SJSA1 (cell line): Measurements from ENCODE around the gene RAC2. TPM values are rescaled to one million over a fixed set of nuclear protein-coding genes. Genes with fewer than 3 reads are reported as not detected.
A peak's percentile ranks its signal among the peaks of the same experiment; 100 is the strongest.

Experiments used
- DNase-seq, 2 experiments: peaks; one replicate each; pipeline ENCODE4 v3.0.0-alpha.2; 2015 to 2020; ENCODE audit warnings: low spot score in 2 of 2, low read depth in 1 of 2
- H3K27ac ChIP-seq: fragments of 250-450 bp; sonication (Bioruptor Pico); 2 replicates; pipeline ENCODE4 v1.5.1; 2020; ENCODE audit warnings: mild to moderate bottlenecking, moderate library complexity
- H3K27me3 ChIP-seq: fragments of 250-450 bp; sonication (Bioruptor Pico); replicated peaks from 2 replicates; pipeline ENCODE4 v1.5.1; 2020; ENCODE audit warnings: mild to moderate bottlenecking, moderate library complexity
- H3K36me3 ChIP-seq: fragments of 250-450 bp; sonication (Bioruptor Pico); 2 replicates; pipeline ENCODE4 v1.5.1; 2020; ENCODE audit warnings: mild to moderate bottlenecking
- H3K4me1 ChIP-seq: fragments of 250-450 bp; sonication (Bioruptor Pico); replicated peaks from 2 replicates; pipeline ENCODE4 v1.6.1; 2021; ENCODE audit warnings: mild to moderate bottlenecking
- H3K4me3 ChIP-seq: fragments of 250-450 bp; sonication (Bioruptor Pico); 2 replicates; pipeline ENCODE4 v1.5.1; 2020; ENCODE audit warnings: mild to moderate bottlenecking
- H3K9me3 ChIP-seq: fragments of 250-450 bp; sonication (Bioruptor Pico); replicated peaks from 2 replicates; pipeline ENCODE4 v1.5.1; 2020; ENCODE audit warnings: mild to moderate bottlenecking
- total RNA-seq: library from RNA; depleted of rRNA; stranded (reverse); fragments of >200 nt; shearing (Covaris generic); gene quantifications from 2 replicates; pipeline ENCODE4 v1.2.3, GENCODE V29; 2014

Gene RAC2
- total RNA-seq, 1 experiment from 2014 or later = 2.1 TPM

DNA sequence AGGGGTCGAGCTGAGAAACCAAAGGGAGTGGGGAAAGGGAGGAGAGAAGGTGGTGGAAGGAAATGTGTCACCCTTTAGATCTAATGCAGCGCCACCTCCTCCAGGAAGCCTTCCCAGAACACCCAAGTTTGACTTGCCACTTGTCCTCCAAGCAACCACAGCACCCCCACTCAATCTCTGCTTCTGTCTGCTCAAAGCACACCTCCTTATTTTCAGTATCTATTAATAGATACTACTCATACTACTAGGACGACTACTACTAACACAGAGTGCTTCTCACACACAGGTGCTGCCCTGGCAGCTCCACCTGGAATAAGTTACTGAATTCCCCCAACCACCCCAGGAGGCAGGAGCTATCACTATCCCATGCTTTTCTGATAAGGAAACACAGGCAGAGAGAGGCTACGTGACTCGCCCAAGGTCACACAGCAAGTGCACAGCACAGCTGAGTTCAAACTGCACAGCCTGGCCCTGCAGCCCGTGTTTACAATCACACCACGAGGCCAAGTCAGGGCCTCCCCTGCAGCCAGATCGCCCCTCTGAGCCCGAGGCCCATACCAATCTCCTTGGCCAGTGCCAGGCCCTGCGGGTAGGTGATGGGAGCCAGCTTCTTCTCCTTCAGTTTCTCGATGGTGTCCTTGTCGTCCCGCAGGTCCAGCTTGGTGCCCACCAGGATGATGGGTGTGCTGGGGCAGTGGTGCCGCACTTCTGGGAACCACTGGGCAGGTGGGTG lies 13.2 kb downstream of the RAC2 start:
- no peak for DNase-seq
- peaks cover 39% of the 10 kb centered on the region for H3K4me1 ChIP-seq
- no peak overlapping the region for H3K4me3 ChIP-seq

DNA sequence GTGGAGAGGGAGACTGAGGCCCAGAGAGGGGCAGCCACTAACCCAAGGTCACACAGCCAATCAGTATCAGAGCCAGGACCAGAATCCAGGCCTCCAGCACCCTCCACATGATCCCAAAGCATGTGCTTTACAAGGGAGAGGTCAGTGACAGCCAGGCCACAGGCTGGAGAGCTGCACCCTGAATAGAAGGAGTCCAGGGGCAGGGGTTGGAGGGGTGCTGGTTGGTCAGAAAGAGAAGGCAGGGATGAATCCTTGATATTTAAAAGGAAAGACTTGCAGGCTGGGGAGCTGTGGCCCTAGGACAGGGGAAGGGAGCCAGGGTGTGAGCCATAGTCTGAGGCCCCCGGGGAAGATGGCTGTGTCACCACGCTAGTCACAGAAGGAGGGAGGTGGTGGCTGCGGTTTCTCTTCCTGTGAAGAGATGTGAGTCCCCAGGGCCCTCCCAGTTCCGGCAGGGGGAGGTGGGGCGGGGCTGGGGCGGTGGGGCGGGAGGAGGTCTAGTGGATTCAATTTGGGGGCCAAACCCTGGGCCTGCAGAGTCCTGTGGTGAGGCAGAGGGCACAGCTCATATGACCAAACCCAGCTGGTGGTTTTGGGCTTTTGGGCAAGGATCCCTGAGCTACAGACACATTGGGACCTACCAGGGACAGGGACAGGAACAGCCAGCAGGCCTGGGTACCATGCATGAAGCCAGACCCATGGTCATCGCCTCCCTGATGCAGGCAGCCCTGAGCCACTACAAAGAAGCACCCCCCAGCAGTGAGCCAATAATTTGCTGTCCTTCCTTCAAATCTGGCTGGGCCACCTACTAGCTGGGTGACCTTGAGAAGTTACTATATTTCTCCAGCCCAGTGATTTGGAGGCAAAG lies 14.0 kb downstream of the RAC2 start:
- Histone ChIP-seq H3K27ac (peak overlapping the region; percentile 60), H3K9me3 (no peaks in the 10 kb centered on the region)
- DNase-seq = peak; percentile 60 to 84

More for the DNA sequence above, 13.2 kb downstream of the RAC2 start:
- Histone ChIP-seq H3K9me3 (no peaks in the 10 kb centered on the region), H3K36me3 (0 out of 2 replicates have a peak, but pooled peaks cover 3% of the 10 kb centered on the region), H3K27ac (no peak overlapping the region), H3K27me3 (no peaks in the 10 kb centered on the region)

DNA sequence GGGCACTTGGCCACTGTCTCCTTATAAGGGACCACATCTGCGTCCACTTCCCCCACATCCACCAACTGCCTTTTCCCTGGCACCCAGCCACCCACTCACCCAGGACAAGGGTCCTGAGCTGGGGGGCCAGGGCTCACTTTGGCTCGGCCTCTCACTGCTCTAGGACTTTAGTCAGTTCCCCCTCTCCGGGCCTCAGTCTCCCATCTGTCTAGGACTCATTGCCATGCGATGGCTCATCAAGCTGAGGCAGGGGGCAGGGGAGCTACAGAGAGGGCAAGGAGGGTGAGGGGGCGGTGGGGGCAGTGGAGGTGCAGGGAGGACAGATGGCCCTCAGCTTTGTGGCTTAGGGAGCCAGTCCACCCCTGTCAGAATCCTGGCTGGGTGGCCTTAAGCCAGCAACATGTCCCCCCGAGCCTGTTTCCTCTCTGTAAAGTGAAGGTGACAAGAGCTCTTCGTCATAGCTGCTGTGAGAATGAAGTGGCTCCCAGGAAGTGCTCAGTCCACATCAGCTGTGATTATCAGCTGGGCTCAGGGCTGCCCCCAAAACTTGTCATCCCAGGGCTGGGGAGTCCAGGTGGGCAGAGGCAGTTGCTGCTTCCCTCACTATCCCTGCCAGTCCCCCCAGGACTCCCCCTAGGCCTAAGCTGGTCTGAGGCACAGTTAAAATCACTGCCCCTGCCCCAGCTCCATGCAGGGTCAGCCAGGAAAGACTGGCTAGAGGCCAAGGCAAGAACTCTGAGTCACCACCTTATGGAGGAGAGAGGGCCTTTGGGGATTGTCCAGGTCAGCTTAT lies 14.9 kb downstream of the RAC2 start:
- Histone ChIP-seq H3K27me3 (no peaks in the 10 kb centered on the region), H3K4me1 (peaks cover 37% of the 10 kb centered on the region), H3K4me3 (no peak overlapping the region), H3K36me3 (0 out of 2 replicates have a peak, but pooled peaks cover 3% of the 10 kb centered on the region), H3K27ac (peak overlapping the region; percentile 60), H3K9me3 (no peaks in the 10 kb centered on the region)
- peak; percentile 83 to 85 for DNase-seq

More for the DNA sequence above, 14.0 kb downstream of the RAC2 start:
- no peaks in the 10 kb centered on the region for H3K27me3 ChIP-seq
- H3K4me1 ChIP-seq = peaks cover 39% of the 10 kb centered on the region
- H3K4me3 ChIP-seq = no peak overlapping the region
- H3K36me3 ChIP-seq = 0 out of 2 replicates have a peak, but pooled peaks cover 3% of the 10 kb centered on the region

DNA sequence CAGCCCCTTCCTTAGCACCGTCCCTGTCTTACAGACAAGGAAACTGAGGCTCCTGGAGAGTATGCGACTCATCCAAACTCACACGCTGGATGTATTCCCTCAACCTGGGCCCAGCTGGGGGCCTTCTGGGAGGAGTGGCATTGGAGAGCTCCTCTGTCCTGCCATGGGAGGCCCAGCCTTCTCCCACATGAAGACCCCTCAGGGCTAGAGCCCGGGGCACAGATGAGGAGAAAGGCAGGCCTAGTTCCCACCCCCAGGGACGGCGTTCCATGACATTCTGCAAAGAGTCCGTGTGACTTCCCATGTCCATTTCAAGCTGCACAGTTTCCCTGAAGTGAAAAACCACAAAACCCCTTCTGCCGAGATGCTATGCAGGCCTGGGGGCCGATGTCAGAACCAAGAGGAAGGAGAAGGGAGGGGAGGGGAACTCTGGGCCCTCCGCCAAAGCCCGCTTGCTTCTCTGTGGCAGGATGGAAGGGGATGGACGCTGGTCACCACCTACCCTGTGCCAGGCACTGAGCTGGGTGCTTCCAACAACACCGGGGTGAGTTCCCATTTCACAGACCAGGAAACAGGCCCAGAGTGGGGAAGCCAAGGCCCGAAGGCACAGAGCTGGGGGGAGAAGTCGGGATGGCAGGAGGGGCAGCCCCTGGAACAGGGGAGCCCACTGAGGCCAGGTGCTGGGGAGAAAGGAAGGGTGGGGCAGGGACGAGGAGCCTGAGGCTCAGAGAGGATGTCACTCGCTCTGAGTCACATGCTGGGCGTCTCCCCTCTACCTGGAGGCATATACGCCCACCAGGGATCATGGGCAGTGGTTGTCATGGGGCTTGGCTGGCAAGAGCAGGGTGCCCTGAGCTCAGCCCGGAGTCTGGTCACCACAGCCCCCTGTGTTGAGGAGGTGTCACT lies 15.7 kb downstream of the RAC2 start:
- peak in 1 of 2 experiments; percentile 11 for DNase-seq
- H3K27ac ChIP-seq = peak overlapping the region; percentile 60
- H3K4me3 ChIP-seq = no peak overlapping the region

DNA sequence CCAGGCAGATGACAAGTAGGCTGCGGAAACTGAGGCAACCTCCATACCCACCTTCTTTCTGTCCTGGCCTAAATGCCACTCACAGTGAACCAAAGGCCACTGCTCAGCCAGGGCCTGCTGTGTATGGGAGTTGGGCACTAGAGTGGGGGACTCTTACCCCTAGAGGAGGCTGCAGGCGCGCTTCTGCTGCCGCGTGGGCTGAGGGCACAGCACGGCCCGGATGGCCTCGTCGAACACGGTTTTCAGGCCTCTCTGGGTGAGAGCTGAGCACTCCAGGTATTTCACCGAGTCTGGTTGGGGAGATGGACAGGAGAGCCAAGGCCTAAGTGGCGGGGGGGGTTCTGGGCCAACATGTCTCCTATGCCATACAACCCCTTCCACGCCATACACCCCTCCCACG lies 17.6 kb downstream of the RAC2 start:
- Histone ChIP-seq H3K36me3 (0 out of 2 replicates have a peak, but pooled peaks cover 3% of the 10 kb centered on the region), H3K4me3 (no peak overlapping the region), H3K4me1 (peaks cover 28% of the 10 kb centered on the region), H3K27ac (no peak overlapping the region), H3K27me3 (no peaks in the 10 kb centered on the region), H3K9me3 (no peaks in the 10 kb centered on the region)
- DNase-seq = no peak

More for the DNA sequence above, 15.7 kb downstream of the RAC2 start:
- no peaks in the 10 kb centered on the region for H3K27me3 ChIP-seq
- H3K4me1 ChIP-seq = peaks cover 28% of the 10 kb centered on the region
- H3K9me3 ChIP-seq = no peaks in the 10 kb centered on the region
- H3K36me3 ChIP-seq = 0 out of 2 replicates have a peak, but pooled peaks cover 3% of the 10 kb centered on the region

DNA sequence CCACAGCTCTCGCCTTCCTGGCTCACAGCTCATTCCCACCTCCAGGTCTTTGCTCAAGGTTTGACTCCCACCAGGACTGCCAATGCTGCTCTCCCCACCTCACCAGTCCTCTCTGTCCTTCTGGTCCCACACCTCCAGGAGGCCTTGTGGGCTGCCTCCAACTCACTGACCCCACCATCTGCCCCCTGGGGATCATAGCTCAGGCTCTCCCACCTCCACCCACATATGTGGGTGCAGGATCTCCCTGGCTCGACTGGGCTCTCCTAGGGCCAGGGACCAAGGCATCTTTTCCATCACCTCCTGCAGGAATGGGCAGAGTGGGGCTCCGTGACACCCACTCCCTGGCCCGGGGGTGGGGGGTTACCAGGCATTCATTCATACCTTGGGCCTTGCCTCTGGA lies 18.0 kb downstream of the RAC2 start:
- 0 out of 2 replicates have a peak, but pooled peaks cover 3% of the 10 kb centered on the region for H3K36me3 ChIP-seq
- H3K27me3 ChIP-seq = no peaks in the 10 kb centered on the region
- no peak overlapping the region for H3K27ac ChIP-seq
- H3K4me3 ChIP-seq = no peak overlapping the region
- no peaks in the 10 kb centered on the region for H3K9me3 ChIP-seq
- no peak for DNase-seq
- H3K4me1 ChIP-seq = peaks cover 28% of the 10 kb centered on the region

DNA sequence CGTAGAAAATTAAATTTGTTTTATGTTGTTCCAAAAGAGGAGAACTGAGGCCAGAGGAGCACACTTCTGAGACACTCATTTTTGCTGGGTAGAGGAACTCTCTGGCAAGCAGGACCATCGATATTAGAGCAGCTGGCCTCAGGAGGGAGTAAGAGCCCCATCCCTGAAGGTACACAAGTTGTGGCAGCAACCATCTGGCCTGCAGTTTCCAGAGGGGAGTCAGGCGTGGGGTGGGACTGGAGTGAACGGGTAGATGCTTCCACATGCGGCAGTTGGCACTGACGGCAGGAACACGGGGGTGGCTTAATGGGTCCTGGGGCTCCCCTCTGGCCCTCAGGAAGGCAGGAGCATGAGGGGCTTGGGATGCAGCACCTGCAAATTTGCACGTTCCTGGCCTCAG lies 18.6 kb downstream of the RAC2 start:
- Histone ChIP-seq H3K27me3 (0 out of 2 replicates have a peak, but pooled peaks cover under 1% of the 10 kb centered on the region), H3K36me3 (0 out of 2 replicates have a peak, but pooled peaks cover 3% of the 10 kb centered on the region), H3K9me3 (no peaks in the 10 kb centered on the region), H3K4me3 (no peak overlapping the region), H3K27ac (no peak overlapping the region), H3K4me1 (peaks cover 26% of the 10 kb centered on the region)
- no peak for DNase-seq

DNA sequence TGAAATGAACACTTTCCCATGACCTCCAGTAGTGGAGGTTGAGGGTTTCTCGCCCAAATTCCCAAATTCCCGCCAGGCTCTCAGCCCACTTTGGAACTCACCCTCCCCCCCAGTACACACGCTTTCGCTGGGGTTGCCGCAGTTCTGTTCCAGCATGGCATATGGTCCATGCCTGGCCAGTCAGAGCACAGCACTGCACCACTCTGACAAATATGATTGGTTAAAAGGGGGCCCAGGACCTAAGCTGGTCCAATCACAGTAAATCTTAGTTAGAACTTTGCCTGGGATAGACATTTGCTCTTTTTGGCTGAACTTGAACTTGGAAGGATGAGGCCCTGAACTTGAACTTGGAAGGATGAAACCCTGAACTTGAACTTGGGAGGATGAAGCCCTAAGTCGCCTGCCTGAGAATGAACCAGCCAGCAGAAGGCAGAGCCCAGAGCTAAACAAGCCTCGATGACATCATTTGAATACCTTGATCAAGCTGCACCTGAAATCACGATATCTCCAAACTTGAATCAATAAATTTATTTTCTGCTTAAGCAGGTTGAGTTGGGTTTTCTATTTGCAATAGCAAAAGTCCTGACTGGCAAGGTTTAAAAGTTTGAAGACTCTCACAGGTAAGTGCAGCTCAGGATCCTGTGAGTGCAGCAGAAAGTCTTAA lies 19.2 kb downstream of the RAC2 start:
- H3K36me3 ChIP-seq = 0 out of 2 replicates have a peak, but pooled peaks cover 3% of the 10 kb centered on the region
- no peak overlapping the region for H3K4me3 ChIP-seq
- H3K27ac ChIP-seq = no peak overlapping the region
- H3K9me3 ChIP-seq = no peaks in the 10 kb centered on the region
- H3K4me1 ChIP-seq = peaks cover 21% of the 10 kb centered on the region
- DNase-seq = no peak
- H3K27me3 ChIP-seq = 0 out of 2 replicates have a peak, but pooled peaks cover 2% of the 10 kb centered on the region

DNA sequence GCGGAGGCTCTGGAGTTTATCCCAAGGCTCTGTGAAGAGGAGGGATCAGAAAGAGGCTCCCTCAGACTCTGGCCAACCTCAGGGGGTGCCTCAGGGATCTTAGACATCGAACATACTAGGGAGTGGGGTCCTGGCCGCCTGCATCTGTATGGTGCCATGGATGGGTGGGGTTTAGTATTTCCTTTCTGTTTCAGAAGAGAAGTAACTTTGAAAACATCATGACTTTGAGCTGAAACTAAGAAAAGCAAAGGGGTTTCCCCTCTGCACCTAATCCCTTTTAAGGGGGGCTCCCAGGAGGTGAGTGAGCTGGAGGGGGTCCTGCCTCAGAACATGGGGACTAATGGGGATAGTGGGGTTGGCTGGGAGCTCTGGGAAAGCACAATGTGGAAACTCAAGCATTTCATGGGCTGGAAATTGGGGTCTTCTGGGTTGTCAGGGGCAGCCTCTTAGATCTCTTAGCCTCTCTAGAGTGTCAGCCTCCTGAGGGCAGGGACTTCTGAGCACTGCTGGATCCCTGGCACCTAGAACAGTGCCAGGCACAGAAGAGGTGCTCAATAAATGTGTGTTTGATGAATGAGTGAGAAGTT lies 20.0 kb downstream of the RAC2 start:
- Histone ChIP-seq H3K27ac (no peak overlapping the region), H3K4me1 (peaks cover 13% of the 10 kb centered on the region)

DNA sequence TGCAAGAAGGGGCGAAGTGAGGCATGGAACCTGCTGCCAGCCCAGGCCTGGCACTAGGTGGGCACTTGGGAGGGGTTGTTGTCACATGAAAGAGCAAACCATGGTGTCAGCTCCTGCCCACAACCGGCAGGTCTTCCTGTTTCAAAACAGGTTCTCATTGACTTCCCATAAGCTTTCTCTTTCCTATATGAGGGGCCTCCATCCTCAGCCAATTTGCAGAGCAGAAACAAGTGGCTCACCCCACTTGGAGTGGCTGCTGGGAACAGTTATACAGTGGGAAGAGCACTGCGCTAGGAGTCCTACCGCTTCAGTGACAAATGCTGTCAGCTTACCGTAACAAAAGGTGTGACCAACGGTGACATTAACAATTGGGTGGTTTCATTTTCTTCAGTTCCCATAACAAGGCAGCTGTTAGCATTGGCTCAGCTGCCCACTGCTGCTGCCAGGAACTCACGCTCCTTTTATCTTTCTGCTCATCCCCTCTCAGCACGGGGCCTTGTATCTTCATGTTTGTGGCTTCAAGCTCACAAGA lies 21.6 kb downstream of the RAC2 start:
- DNase-seq = no peak
- Histone ChIP-seq H3K27ac (no peak overlapping the region), H3K4me3 (no peak overlapping the region), H3K27me3 (peaks cover 12% of the 10 kb centered on the region), H3K36me3 (no peaks in the 10 kb centered on the region), H3K4me1 (no peaks in the 10 kb centered on the region), H3K9me3 (no peaks in the 10 kb centered on the region)

More for the DNA sequence above, 20.0 kb downstream of the RAC2 start:
- Histone ChIP-seq H3K4me3 (no peak overlapping the region), H3K36me3 (0 out of 2 replicates have a peak, but pooled peaks cover 3% of the 10 kb centered on the region), H3K27me3 (peaks cover 10% of the 10 kb centered on the region; the same call in 1 of the 2 replicates), H3K9me3 (no peaks in the 10 kb centered on the region)
- no peak for DNase-seq

DNA sequence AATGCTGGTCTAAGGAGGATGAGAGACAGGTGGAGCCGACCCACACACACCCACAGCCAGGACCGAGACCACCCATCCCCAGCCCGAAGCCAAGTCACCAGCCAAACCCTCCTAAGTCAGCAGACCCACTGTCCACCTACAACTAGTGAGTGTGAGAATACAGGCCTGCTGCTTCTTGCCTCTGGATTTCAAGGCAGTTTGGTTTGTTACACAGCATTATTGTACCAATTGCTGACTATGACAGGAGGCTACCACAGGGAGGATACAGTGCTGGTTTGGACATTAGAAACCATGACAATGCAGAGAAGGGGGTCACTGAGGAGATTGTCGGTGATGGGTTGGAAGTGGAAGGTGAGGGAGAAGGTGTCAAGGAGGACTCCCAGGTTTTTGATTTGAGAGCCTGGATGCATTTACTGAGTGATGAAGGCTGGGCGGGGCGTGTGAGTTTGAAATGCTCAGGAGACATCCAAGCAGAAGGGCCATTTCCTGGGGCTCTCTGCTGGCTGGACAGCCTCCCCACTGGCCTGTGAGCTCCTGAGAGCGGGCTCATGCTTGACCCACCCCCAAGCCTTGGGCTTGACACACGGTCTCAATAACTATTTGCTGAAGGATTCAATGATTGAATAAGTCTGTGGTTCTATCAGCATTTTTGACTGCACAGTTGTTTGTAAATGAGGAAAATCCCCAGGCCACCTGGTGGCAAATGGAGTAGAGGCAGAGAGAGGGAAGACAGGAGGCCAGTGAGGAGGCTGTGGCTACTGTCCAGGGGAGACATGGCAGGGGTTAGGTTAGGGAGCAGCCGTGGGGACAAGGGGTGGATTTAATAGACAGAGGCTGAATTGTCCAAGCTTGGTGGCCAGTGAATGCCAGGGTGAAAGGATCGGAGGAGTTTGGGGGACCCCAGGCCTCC lies 22.4 kb downstream of the RAC2 start:
- Histone ChIP-seq H3K4me1 (no peaks in the 10 kb centered on the region), H3K27me3 (peaks cover 14% of the 10 kb centered on the region), H3K9me3 (no peaks in the 10 kb centered on the region), H3K4me3 (no peak overlapping the region), H3K36me3 (no peaks in the 10 kb centered on the region), H3K27ac (no peak overlapping the region)
- DNase-seq = no peak
